ENCODE data around the gene KRT36. TPM values are rescaled to one million over a fixed set of nuclear protein-coding genes. Genes with fewer than 3 reads are reported as not detected.

KRT36 gene
- total RNA-seq, 4 donors from 2014 or later, result not detected

- no peak for DNase-seq
- intact Hi-C loops (cut with DNase I; ENCODE audit: low total_unique reads), result no loop called here
- Histone ChIP-seq H3K4me3 (no peak overlapping the region), H3K27me3 (no peaks in the 10 kb centered on the region), H3K9me3 (no peaks in the 10 kb centered on the region), H3K27ac (no peak overlapping the region), H3K4me1 (peaks cover 0 to 16% of the 10 kb centered on the region in 2 donors), H3K36me3 (no peaks in the 10 kb centered on the region)
- TF ChIP-seq CTCF (IDR thresholded peaks at IDR 0.05) (no peak), POLR2A (IDR thresholded peaks at IDR 0.05) (no peak)
Observed at GRCh38 chr17:41500131-41500911, 10.6 kb upstream of the KRT36 start.

GRCh38 chr17:41499714-41500113 lies 10.0 kb upstream of the KRT36 start:
- TF ChIP-seq POLR2A (IDR thresholded peaks at IDR 0.05) (no peak), CTCF (IDR thresholded peaks at IDR 0.05) (no peak)
- no peak for DNase-seq
- H3K4me3 ChIP-seq, result no peak overlapping the region
- H3K27me3 ChIP-seq, result no peaks in the 10 kb centered on the region
- H3K4me1 ChIP-seq, result peaks cover 0 to 16% of the 10 kb centered on the region in 2 donors
- intact Hi-C loops (cut with DNase I; ENCODE audit: low total_unique reads), result no loop called here
- H3K27ac ChIP-seq, result no peak overlapping the region
- no peaks in the 10 kb centered on the region for H3K9me3 ChIP-seq
- H3K36me3 ChIP-seq, result no peaks in the 10 kb centered on the region

GRCh38 chr17:41498276-41498675 lies 8.6 kb upstream of the KRT36 start:
- H3K4me3 ChIP-seq, result no peak overlapping the region
- TF ChIP-seq POLR2A (IDR thresholded peaks at IDR 0.05) (no peak), CTCF (IDR thresholded peaks at IDR 0.05) (no peak)
- DNase-seq, result no peak
- H3K27ac ChIP-seq, result no peak overlapping the region
- no peaks in the 10 kb centered on the region for H3K27me3 ChIP-seq
- intact Hi-C loops (cut with DNase I; ENCODE audit: low total_unique reads), result no loop called here
- H3K4me1 ChIP-seq, result peaks cover 0 to 6% of the 10 kb centered on the region in 2 donors
- H3K36me3 ChIP-seq, result no peaks in the 10 kb centered on the region
- H3K9me3 ChIP-seq, result no peaks in the 10 kb centered on the region

- Histone ChIP-seq H3K36me3 (no peaks in the 10 kb centered on the region), H3K27me3 (no peaks in the 10 kb centered on the region), H3K4me1 (no peaks in the 10 kb centered on the region), H3K9me3 (no peaks in the 10 kb centered on the region), H3K4me3 (no peak overlapping the region), H3K27ac (no peak overlapping the region)
- DNase-seq, result peak in 1 of 2 donors; percentile 37
- TF ChIP-seq CTCF (IDR thresholded peaks at IDR 0.05), result peak; percentile 7 to 48 (median 25)
- no peak for TF ChIP-seq POLR2A (IDR thresholded peaks at IDR 0.05)
- intact Hi-C loops (cut with DNase I; ENCODE audit: low total_unique reads), result no loop called here
Observed at GRCh38 chr17:41496803-41497484, 7.2 kb upstream of the KRT36 start.

GRCh38 chr17:41494524-41494923 lies 4.8 kb upstream of the KRT36 start:
- Histone ChIP-seq H3K9me3 (no peaks in the 10 kb centered on the region), H3K36me3 (no peaks in the 10 kb centered on the region), H3K27me3 (no peaks in the 10 kb centered on the region), H3K4me1 (no peaks in the 10 kb centered on the region), H3K4me3 (no peak overlapping the region), H3K27ac (no peak overlapping the region)
- intact Hi-C loops (cut with DNase I; ENCODE audit: low total_unique reads), result no loop called here
- DNase-seq, result no peak
- TF ChIP-seq POLR2A (IDR thresholded peaks at IDR 0.05) (no peak), CTCF (IDR thresholded peaks at IDR 0.05) (no peak)

Measured in uterus (tissue), 4 donors.